Measurements from ENCODE around the gene ORC3.
A peak's percentile ranks its signal among the peaks of the same experiment; 100 is the strongest.
"Not testable (repeated sequence)": the region's sequence is repeated elsewhere in the genome, so short reads cannot be mapped to it uniquely, and the experiment has no call there.

ORC3 gene

GRCh38 chr6:87696817-87697216 is 106.9 kb downstream of the ORC3 start:
- not testable (repeated sequence) for DNase-seq (ENCODE audit: low read depth, low spot score)

- DNase-seq (ENCODE audit: low read depth, low spot score) = no peak
Observed at GRCh38 chr6:87697581-87698546, 107.9 kb downstream of the ORC3 start.

GRCh38 chr6:87698547-87699006 is 108.6 kb downstream of the ORC3 start:
- DNase-seq (ENCODE audit: low read depth, low spot score) = no peak

- no peak for DNase-seq (ENCODE audit: low read depth, low spot score)
Observed at GRCh38 chr6:87699576-87699975, 109.6 kb downstream of the ORC3 start.

GRCh38 chr6:87700397-87701343 is 110.7 kb downstream of the ORC3 start:
- no peak for DNase-seq (ENCODE audit: low read depth, low spot score)

GRCh38 chr6:87701344-87701675 is 111.4 kb downstream of the ORC3 start:
- no peak for DNase-seq (ENCODE audit: low read depth, low spot score)

- peak; percentile 95 for DNase-seq (ENCODE audit: low read depth, low spot score)
Observed at GRCh38 chr6:87701676-87702588, 112.0 kb downstream of the ORC3 start, which contains the start of gene AKIRIN2. Gene AKIRIN2 (minus strand): TSS chr6:87702233. CDS start chr6:87701684, 549 bp downstream.

- DNase-seq (ENCODE audit: low read depth, low spot score) = no peak
Observed at GRCh38 chr6:87702589-87702945, 112.6 kb downstream of the ORC3 start.

- DNase-seq (ENCODE audit: low read depth, low spot score) = not testable (repeated sequence)
Observed at GRCh38 chr6:87703039-87703438, 113.1 kb downstream of the ORC3 start.

GRCh38 chr6:87705070-87705691 is 115.2 kb downstream of the ORC3 start:
- DNase-seq (ENCODE audit: low read depth, low spot score) = no peak

- no peak for DNase-seq (ENCODE audit: low read depth, low spot score)
Observed at GRCh38 chr6:87706187-87706966, 116.4 kb downstream of the ORC3 start.

- DNase-seq (ENCODE audit: low read depth, low spot score) = not testable (repeated sequence)
Observed at GRCh38 chr6:87708581-87709427, 118.9 kb downstream of the ORC3 start.

GRCh38 chr6:87710090-87710489 is 120.2 kb downstream of the ORC3 start:
- DNase-seq (ENCODE audit: low read depth, low spot score) = no peak

- DNase-seq (ENCODE audit: low read depth, low spot score) = not testable (repeated sequence)
Observed at GRCh38 chr6:87712713-87713112, 122.8 kb downstream of the ORC3 start.

- no peak for DNase-seq (ENCODE audit: low read depth, low spot score)
Observed at GRCh38 chr6:87714093-87714842, 124.3 kb downstream of the ORC3 start.

All from activated naive CD8-positive, alpha-beta T cell treated with anti-CD3 and anti-CD28 coated beads, Interleukin-2, amount 50 U/mL, for 16 hours (primary cell).